ENCODE measurements around the gene SLC36A3.
"Not testable (repeated sequence)": the region's sequence is repeated elsewhere in the genome, so short reads cannot be mapped to it uniquely, and the experiment has no call there.

The SLC36A3 gene
- total RNA-seq: 0 to 0.18 (median 0) reads per million in 4 experiments

DNA sequence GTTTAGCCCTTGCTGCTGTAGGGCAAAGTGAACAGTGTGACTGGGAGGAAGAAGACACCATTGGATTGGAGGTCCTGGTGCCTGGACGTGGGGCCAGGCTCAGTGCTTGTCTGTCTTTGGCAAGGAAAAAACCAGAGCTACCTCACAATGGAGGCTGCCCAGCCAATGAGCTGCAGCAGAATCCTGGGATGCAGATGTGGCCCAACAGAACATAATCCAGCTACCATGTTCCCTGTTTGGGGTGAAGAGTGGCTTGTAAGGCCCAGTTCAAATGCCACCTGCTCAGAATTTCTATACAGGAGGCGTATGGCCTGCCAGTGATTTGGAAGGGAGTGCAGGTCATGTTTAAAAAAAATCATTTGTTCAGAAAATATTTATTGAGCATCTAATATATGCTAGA, at the start of gene SLC36A3:
TSS of gene SLC36A3 (minus strand) at position 101 of the 400 bp plus-strand sequence. CDS start 412 bp downstream, outside the sequence.
- DNase-seq: no peak

DNA sequence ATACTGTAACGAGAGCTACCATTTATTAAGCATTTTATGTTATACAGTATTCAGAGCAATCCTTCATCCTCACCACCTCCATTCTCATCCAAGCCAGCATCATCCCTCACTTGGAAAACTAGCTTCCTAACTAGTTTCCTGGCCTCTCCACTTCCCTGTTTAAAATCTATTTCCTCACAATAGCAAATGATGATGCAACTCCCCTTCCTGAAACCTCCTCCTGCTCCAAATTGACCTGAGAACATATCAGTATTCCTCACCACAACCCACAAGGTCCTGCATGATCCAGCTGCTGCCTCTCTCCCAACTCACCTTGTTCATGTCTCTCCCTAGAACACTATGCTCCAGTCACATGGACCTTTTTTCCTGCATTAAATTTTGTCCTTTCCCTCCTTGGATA, 48.1 kb upstream of the SLC36A3 start:
- DNase-seq: no peak

DNA sequence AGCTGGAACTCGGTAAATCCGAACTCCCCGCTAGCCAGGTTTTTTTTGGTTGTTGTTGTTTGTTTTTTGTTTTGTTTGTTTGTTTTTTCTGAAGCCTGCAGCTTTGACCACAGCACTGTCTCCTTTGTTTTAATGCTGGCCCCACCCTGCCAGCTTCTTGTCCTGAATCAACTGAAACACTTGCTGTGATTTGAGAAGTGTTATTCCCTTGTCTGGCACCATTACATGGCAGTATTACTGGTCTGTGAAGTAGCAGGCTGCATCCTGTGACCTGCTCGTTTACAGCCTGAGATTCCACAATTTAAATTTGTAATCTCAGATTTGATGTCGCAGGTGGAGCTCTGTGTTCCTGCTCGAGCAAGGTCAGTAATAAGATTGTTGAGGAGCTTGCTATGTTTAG, 45.2 kb upstream of the SLC36A3 start:
- no peak for DNase-seq

DNA sequence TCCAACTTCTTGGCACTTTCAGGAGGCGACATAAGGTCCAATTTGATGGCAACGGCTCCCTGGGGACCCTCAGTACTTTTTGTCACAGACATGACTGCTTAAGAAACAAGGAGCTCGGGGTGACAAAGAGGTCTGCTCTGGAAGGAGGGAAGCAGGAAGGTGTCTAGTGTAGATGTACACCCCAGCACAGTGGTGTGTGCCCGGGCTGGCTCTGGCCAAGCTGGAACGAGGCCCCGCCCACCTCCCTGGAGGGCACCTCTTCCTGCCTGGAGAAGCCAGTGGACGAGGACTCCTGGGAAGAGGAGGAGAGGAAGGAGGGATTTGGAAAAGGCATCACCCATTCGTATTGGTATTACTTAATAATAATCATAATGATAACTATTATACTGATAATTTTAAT, 43.8 kb upstream of the SLC36A3 start, which contains the start of gene SLC36A2:
TSS of gene SLC36A2 (minus strand) at position 191 of the 400 bp plus-strand sequence. CDS start at position 92, 99 bp downstream.
- no peak for DNase-seq

DNA sequence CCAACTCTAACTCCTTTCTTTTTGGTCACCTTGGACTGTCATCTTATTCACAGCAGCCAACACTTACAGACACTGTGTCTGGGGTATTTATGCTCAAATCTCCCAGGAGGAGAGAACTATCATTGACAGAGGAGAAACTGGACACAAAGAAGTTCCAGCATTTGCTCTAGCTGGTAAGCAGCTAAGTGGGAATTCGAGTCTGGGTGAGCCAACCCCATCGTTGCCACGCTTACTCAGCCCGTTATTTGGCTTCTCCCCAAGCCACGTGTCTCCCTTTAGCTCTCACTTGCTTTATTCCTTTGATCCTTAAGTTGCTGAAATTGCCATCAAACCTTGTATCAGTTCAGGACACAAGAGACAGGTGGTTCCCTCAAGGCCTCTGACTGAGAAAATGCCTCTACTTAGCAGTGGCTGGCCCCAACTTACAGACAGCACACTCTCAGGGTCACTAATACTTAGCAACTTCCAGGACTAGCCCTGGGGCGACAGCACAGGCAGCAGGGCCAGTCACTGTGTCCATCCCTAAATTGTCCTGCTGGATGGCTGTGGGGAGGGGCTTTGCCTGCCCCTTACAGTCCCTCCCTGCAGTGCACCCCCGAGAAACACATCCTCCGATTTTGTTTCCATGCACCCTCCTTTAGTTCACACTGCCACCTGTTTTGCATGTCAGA, 42.4 kb upstream of the SLC36A3 start:
- no peak for DNase-seq

DNA sequence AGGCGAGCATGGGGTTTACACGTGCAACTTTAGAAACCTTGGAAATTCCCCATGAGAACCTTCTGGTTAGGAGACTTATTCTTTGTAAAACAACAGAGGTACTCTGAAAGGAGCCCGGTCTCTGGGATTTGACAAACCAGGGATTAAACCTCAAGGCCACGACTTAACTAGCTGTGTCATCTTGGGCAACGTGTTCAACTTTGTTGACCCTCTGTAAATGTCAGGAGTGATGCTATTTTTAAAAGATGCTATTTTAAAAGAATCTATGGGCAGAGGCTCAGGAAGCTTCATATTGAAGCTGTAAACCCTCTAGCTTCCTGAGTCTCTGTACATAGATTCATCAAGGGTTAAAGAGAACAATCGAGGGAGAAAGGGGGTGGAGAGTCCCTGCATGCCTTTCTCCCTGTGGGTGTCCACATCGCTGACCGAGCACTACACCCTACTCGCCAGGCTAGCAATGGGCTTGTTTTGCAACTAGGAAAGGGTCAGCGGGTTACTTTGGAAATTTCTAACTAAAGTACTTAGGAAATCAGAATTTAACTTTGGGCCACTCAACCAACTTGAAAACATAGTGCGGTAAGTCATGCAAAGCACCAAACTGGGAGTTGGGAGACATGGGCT, 41.7 kb upstream of the SLC36A3 start:
- DNase-seq: no peak

DNA sequence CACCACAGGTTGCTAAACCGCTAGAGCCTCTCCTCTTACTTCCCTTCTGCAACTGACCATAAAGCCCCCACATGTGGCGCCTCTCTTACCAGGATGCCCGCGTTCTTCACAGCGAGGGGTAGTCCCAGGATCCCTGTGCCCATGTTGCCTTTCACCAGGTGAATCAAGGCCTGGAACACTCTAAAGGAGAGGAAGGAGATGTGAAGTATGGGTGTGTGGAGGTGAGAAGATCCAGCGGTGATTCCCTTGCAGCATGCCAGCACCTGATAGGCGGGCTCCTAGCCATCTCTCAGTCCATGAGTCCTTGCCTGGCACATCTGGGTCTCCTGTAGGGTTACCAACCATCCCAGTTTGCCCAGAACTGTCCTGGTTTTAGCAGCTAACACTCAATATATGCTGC, 40.5 kb upstream of the SLC36A3 start:
- no peak for DNase-seq

DNA sequence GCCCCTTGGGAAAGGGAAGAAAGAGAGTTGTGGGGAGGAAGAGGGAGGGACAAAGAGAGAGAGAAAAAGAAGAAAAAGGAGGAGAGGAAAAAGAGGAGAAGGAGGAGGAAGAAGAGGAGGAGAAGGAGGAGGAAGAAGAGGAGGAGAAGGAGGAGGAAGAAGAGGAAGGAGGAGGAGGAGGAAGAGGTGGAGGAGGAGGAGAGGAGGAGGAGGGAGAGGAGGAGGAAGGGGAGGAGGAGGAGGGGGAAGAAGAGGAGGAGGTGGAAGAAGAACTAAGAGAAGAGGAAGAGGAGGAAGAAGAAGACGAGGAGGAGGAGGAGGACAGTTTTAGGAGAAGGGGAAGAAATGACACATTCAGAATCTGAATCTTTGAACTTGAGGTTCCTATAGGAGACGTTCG, 36.4 kb upstream of the SLC36A3 start:
- no peak for DNase-seq

DNA sequence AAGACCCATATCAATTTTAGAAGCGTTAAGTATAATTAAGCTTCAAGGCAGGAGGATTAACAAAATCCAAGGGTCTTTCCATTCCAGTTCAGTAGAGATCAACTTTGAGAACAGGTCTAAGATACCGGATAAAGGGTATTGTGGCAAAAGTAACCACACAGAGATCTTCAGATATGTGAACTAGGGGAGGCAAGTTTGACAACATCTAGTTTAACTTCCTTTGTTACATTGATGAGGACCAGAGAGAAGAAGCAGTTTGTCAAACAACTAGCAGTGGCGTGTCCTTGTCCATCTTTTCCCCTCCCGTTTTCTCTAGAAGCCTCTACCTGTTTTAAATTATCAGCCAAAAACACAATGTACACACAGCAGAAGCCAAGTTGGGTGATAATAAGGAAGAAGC, 35.2 kb upstream of the SLC36A3 start:
- DNase-seq: no peak

DNA sequence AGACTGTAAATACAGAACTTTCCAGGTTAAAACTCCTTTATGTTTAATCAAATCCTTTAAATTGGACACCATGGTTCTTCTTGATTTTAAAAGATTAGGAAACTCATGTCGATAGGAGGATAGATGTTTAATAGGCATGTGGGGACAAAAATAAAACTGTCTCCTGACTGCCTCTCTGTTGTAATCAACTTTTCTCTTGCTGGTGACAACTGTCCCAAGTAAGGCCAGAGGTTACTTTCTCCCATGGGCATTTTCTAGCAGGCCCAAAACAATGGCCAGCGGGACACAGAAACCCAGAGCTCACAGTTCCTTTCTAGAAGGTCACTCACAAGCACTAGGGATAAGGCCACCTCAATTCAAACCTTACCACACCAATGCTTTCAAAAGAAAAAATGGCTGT, 29.3 kb upstream of the SLC36A3 start:
- no peak for DNase-seq

DNA sequence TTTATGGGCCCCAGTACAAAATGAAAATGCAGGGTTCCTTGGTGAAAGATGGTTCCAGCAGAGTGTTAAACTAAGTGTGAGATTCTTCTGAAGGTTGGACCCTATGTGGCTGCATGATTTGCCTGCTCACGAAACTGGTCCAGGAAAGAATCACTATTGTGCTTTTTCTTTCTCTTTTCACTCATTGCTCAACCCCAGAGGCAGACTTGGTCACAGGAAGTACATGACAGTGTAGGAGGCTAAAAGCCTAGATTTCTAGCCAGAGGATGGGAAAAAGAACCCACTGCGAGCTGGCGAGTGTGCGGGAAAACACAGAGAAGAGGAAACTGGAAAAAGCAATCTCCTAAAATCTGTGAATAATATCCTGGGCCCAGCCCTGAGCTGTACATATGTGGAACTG, 25.2 kb upstream of the SLC36A3 start:
- DNase-seq: no peak

DNA sequence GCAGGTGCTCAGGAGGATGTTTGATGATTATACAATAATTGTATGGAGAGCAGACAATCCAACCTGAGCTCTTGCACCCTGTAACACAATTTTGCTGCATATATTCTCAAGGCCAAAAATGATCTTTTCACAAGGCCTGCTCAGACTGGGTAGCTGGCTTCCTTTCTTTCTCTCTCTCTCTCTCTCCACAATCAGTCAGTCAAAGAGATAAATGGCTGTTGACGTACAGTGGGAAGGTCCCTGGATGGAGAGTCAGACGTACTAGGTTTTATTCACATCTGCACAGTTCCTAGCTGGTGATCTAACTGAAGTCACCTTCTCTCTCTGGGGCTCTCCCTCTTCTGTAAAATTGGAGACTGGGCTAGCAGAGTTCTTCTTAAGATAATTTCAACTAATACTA, 24.0 kb upstream of the SLC36A3 start:
- no peak for DNase-seq

DNA sequence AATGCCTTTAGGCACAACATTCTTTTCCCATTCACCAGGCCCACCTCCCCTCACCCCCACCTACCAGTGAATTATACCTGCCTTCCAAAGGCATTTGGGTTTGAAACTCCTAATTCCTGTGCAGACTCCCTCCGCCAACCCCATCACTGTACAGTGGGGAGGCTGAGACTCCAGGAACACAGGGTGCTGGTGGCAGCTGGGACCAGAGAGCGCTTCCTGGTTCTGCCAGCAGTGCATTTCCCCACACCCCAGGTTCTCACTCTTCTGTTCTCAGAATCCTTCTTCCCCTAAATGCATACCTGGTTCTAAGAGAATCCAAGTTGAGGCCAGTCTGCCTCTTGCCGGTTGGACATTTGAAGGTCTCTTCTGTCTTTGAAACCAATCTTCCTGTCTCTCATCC, 22.7 kb upstream of the SLC36A3 start:
- no peak for DNase-seq

DNA sequence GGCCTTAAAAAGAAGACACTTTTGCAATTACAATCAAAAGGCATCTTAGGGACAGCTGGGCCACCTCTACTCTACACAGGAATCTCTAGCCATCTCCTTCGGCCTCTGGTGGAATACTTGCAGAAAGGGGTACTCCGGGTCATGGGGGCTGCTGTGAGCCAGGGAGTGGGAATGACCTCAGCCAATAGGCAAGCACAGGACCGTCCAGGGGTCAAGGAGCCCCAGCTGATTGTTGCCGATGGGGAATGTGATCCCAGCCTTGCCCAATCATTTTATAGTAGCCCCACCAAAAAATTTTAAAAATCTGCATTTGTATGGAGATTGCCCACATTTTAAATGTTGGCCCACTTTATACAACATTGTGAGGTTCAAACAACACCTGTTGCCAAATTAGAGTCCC, 16.9 kb upstream of the SLC36A3 start:
- DNase-seq: no peak

DNA sequence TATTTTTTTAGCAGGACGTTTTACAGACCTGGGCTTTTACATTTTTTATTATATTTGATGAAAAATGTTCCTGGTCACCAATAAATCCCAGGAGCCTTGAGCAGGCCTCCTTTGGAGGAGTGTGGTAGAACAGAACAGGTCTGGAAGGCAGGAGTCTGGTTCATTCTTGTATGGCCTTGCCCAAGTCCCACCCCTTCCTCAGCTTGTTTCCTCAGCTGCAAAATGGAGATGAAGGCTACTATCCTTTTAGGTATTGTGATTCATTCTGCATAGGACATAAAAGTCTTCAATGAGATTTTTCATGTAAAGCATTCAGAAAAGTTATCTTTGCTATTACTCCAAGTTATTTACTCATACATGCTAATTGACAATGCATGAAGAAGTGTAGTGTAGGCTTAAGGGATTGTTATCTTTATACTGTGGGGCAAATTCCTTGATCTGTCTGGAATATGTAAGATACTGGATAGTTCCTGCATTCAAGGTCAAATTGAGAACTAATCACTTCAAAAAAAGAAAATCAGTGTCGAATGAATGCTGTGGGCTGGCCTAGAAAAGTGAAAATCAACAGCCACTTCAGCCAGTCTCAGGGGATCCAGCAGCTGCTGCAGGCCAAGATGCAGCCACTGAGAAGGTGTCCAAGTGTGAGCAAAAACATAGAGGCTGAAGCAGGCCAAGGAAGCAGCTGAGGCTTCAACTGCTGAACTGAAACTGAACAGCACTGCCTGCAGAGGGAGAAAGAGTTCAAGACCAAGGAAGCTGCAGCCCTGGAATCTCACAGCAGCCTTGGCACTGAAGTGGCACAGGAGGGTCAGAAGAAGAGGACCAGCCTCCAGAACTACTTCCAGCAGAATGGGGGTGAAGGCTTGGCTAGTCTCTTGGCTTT, 15.5 kb upstream of the SLC36A3 start:
- no peak for DNase-seq

DNA sequence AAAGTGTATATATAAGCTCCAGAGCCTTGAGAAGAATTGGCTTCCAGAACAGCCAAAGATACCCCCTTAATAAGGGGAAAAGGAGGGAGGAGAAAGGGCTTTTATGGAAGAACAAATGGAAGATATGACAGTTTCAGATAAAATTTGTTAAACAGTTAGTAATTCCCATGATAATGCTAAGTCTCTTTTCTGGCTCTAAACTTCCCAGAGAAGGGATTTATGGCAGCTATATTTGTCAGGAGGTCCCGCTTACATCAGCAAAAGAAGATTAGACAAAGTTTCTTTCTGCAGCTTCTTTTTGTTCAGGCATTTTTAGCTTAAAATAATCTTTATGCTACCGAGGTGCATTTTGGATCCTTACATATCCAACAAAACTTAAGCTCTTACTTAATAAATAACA, 14.3 kb upstream of the SLC36A3 start:
- DNase-seq: no peak

DNA sequence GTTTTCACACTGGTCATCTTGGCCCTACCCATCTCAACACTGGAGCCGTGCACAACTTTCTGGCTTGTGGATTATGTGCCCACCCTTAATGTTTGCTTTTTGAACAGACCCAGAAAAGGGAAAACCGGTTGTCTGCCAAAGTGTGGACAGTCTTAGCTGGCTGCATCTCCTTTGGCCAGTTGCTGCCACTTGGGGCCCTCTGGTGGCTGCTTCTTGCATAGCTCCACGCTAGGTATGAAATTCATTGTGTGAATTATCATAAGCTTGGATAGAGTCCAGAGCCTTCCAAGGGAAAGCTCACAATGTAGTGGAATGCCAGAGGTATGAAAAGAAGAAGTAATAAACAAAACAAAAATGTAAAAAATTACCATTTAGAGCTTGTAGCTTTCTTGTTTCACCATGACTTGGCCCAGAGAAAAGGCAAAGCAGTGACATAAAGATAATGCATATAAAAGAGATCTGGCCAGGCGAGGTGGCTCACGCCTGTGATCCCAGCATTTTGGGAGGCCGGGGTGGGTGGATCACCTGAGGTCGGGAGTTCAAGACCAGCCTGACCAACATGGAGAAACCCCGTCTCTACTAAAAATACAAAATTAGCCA, 12.5 kb upstream of the SLC36A3 start:
- DNase-seq: no peak

DNA sequence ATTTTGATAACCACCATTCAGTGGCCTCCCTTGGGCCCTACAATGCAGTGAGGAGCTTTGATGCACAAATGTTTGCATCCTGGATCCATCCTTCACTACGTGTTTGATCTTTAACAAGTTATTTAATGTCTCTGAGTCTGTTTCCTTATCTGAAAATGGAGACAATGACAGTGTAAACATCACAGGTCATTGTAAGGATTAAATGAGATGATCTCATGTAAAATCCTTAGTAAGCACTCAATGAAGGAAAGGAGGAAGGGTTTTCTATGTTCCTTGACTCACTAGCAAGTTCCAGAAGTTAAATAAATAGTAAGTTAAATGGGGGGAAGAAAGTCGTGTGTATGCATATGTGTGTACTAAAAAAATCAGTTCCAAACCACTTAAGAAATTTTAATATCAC, 9.8 kb upstream of the SLC36A3 start:
- DNase-seq: no peak

DNA sequence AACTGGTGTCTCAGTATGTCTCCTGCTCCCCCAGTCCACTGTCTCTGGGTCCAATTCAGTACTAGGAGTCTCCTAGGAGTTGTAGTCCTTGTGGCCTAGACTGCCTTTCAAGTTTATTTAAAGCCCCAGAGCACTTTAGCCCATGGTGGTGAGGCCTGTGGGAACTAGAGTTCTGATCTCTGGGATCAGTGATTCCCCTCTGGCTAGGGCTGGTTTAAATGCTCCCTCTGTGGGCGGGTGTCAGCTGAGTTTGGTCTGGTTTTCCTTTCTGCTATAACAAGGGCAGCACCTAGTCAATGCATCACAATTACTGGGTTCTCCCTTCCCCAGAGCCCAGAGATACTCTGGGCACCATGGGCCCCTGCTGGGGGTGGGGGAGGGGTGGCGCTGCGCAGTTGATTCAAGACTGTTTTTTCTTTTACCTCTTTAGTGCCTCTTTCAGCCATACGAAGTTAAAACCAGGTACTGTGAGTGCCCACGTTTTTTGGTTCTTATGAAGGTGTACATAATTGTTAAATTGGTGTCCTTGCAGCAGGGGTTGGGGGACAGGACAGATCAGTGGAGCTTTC, 9.3 kb upstream of the SLC36A3 start:
- no peak for DNase-seq

DNA sequence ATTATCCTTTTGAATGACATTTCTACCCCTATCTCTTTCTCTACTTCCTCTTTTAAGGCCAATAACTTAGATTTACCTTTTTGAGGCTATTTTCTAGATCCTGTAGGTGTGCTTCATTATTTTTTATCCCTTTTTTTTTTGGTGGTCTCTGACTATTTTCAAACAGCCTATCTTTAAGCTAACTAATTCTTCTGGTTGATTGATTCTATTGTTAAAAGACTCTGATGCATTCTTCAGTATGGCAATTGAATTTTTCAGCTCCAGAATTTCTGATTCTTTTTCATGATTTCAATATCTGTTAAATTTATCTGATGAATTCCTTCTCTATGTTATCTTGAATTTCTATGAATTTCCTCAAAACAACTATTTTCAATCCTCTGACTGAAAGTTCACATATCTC, 7.4 kb upstream of the SLC36A3 start:
- no peak for DNase-seq

DNA sequence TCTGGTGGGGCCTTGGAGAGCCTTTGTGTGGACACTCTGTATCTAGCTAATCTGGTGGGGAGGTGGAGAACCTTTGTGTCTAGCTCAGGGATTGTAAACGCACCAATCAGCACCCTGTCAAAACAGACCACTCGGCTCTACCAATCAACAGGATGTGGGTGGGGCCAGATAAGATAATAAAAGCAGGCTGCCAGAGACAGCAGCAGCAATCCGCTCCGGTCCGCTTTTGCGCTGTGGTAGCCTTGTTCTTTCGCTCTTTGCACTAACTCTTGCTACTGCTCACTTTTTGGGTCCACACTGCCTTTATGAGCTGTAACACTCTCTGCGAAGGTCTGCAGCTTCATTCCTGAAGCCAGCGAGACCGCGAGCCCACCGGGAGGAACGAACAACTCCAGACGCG, 6.3 kb upstream of the SLC36A3 start:
- not testable (repeated sequence) for DNase-seq

DNA sequence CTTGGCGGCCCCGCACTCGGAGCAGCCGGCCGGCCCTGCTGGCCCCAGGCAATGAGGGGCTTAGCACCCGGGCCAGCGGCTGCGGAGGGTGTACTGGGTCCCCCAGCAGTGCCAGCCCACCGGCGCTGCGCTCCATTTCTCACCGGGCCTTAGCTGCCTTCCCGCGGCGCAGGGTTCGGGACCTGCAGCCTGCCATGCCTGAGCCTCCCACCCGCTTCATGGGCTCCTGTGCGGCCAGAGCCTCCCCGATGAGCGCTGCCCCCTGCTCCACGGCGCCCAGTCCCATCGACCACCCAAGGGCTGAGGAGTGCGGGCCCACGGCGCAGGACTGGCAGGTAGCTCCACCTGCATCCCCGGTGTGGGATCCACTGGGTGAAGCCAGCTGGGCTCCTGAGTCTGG, 5.7 kb upstream of the SLC36A3 start:
- DNase-seq: not testable (repeated sequence)

Measured in effector CD8-positive, alpha-beta T cell (primary cell).